CD14-positive monocyte (primary cell): ENCODE data around the gene NUDCD3. TPM values are rescaled to one million over a fixed set of nuclear protein-coding genes. Genes with fewer than 3 reads are reported as not detected.

Experiments used
- DNase-seq, 3 donors: peaks; one replicate each; pipeline ENCODE4 v3.0.0-alpha.2; 2011 to 2022
- H2AFZ ChIP-seq: 2 replicates; pipeline ENCODE4 v1.6.0; 2012; ENCODE audit warnings: mild to moderate bottlenecking, low read depth, low read length, inconsistent platforms; ENCODE audit not compliant: insufficient read depth, poor library complexity, severe bottlenecking
- H3K27ac ChIP-seq, 2 donors: 1 replicate in 1 of 2; 2 replicates in 1 of 2; pipeline ENCODE4 v1.5.1; 2012 to 2013; ENCODE audit warnings: low read length in 2 of 2, control low read depth in 1 of 2, inconsistent platforms in 1 of 2, low read depth in 1 of 2, mild to moderate bottlenecking in 1 of 2
- H3K27me3 ChIP-seq, 2 donors: one replicate each; pipeline versions ENCODE4 v1.6.0 to v1.6.1; 2011 to 2013; ENCODE audit warnings: low read length in 2 of 2; ENCODE audit not compliant: control insufficient read depth in 2 of 2, insufficient read depth in 2 of 2
- H3K36me3 ChIP-seq, 2 donors: replicated peaks in 1 of 2; 1 replicate in 1 of 2; 2 replicates in 1 of 2; pipeline versions ENCODE4 v1.5.1 to v1.6.1; 2012 to 2013; ENCODE audit warnings: low read length in 2 of 2, control low read depth in 1 of 2, inconsistent platforms in 1 of 2, mild to moderate bottlenecking in 1 of 2; ENCODE audit not compliant: insufficient read depth in 2 of 2, control insufficient read depth in 1 of 2
- H3K4me1 ChIP-seq, 2 donors: 1 replicate in 1 of 2; 2 replicates in 1 of 2; pipeline versions ENCODE4 v1.5.1 to v1.6.1; 2012 to 2013; ENCODE audit warnings: low read length in 2 of 2, control low read depth in 1 of 2, inconsistent platforms in 1 of 2, mild to moderate bottlenecking in 1 of 2, moderate library complexity in 1 of 2; ENCODE audit not compliant: insufficient read depth in 2 of 2, control insufficient read depth in 1 of 2
- H3K4me2 ChIP-seq: replicated peaks from 2 replicates; pipeline ENCODE3; 2012; ENCODE audit warnings: low read length, moderate library complexity, mild to moderate bottlenecking; ENCODE audit not compliant: poor library complexity, severe bottlenecking; ENCODE audit errors: extremely low read depth
- H3K4me3 ChIP-seq, 3 experiments: fragments of 200-600 bp in 1 of 3; sonication (generic) in 1 of 3; replicated peaks in 1 of 3; 1 replicate in 2 of 3; 2 replicates in 1 of 3; pipeline ENCODE4 v1.5.1; 2011 to 2013; ENCODE audit warnings: low read length in 3 of 3, mild to moderate bottlenecking in 3 of 3, control low read depth in 2 of 3, low read depth in 2 of 3, inconsistent platforms in 1 of 3, moderate library complexity in 1 of 3
- H3K79me2 ChIP-seq: 2 replicates; pipeline ENCODE4 v1.6.0; 2012; ENCODE audit warnings: mild to moderate bottlenecking, control low read depth, inconsistent platforms, low read length, moderate library complexity; ENCODE audit not compliant: insufficient read depth
- H3K9ac ChIP-seq: 2 replicates; pipeline ENCODE4 v1.6.0; 2017; ENCODE audit warnings: low read length, mild to moderate bottlenecking; ENCODE audit not compliant: insufficient read depth, poor library complexity, severe bottlenecking
- H3K9me3 ChIP-seq, 2 donors: replicated peaks in 1 of 2; 1 replicate in 1 of 2; 2 replicates in 1 of 2; pipeline versions ENCODE4 v1.5.1 to v1.6.1; 2012 to 2013; ENCODE audit warnings: low read length in 2 of 2, control low read depth in 1 of 2; ENCODE audit not compliant: control insufficient read depth in 1 of 2, insufficient read depth in 1 of 2
- H4K20me1 ChIP-seq: 2 replicates; pipeline ENCODE4 v1.6.0; 2012; ENCODE audit warnings: mild to moderate bottlenecking, low read length, control low read depth, moderate library complexity; ENCODE audit not compliant: insufficient read depth
- H3K27ac Mint-ChIP-seq, 7 donors: one replicate each; pipeline ENCODE4 v1.8.0; 2020; ENCODE audit warnings: mild to moderate bottlenecking in 7 of 7, mixed read lengths in 7 of 7, moderate library complexity in 6 of 7, inconsistent platforms in 2 of 7
- H3K27me3 Mint-ChIP-seq, 3 donors: one replicate each; pipeline ENCODE4 v1.8.0; 2021 to 2022; ENCODE audit warnings: low read depth in 3 of 3, mild to moderate bottlenecking in 3 of 3, mixed read lengths in 3 of 3, moderate library complexity in 3 of 3, inconsistent platforms in 1 of 3
- H3K36me3 Mint-ChIP-seq, 2 donors: one replicate each; pipeline ENCODE4 v1.8.0; 2020; ENCODE audit warnings: mixed read lengths in 2 of 2, inconsistent platforms in 1 of 2, mild to moderate bottlenecking in 1 of 2
- H3K4me1 Mint-ChIP-seq: one replicate; pipeline ENCODE4 v1.8.0; 2020; ENCODE audit warnings: mild to moderate bottlenecking, mixed read lengths
- H3K4me3 Mint-ChIP-seq, 2 donors: one replicate each; pipeline ENCODE4 v1.8.0; 2020; ENCODE audit warnings: mild to moderate bottlenecking in 2 of 2, mixed read lengths in 2 of 2, moderate library complexity in 1 of 2
- H3K9me3 Mint-ChIP-seq, 7 donors: one replicate each; pipeline ENCODE4 v1.8.0; 2020 to 2022; ENCODE audit warnings: mixed read lengths in 7 of 7, mild to moderate bottlenecking in 6 of 7, moderate library complexity in 6 of 7, inconsistent platforms in 2 of 7
- CTCF ChIP-seq: fragments of 200-600 bp; IDR thresholded peaks from one replicate; pipeline ENCODE4 v1.8.0; 2022; ENCODE audit warnings: antibody characterized with exemption, mild to moderate bottlenecking
- WGBS: methylation state at CpG from one replicate; pipeline ENCODE4 v1.1.5; 2013; ENCODE audit warnings: missing lambda C conversion rate; ENCODE audit not compliant: insufficient coverage; 5-methylcytosine and 5-hydroxymethylcytosine counted together
- intact Hi-C, 2 donors: fragments of 100-400 bp; cut with micrococcal nuclease; formaldehyde crosslinking; loops; one replicate each; pipeline versions ENCODE4 v1.15.0 to v1.15.1; 2023
- polyA plus RNA-seq, 3 donors: library from polyadenylated mRNA; depleted of rRNA in 1 of 3; unstranded in 2 of 3; stranded (reverse) in 1 of 3; fragments of 300-500 nt in 2 of 3; fragments of >200 nt in 1 of 3; fragmentation: Illumina TruSeq in 2 of 3; gene quantifications; 1 replicate in 2 of 3; 2 replicates in 1 of 3; pipeline ENCODE4 v1.2.3, GENCODE V29; 2012 to 2021

NUDCD3 gene
- polyA plus RNA-seq, 3 donors, result 13.6 to 26.5 (median 21.6) TPM

GRCh38 chr7:44401692-44402091, 88.8 kb downstream of the NUDCD3 start:
- no peak overlapping the region for H3K9ac ChIP-seq
- Mint-ChIP-seq H3K36me3 (peaks cover 71 to 77% of the 10 kb centered on the region in 2 donors), H3K9me3 (peaks cover 0 to 1% (median 0%) of the 10 kb centered on the region in 7 donors), H3K27ac (peak overlapping the region in 1 of 7 donors; percentile 42), H3K4me3 (no peak overlapping the region), H3K4me1 (peaks cover 5% of the 10 kb centered on the region), H3K27me3 (peaks cover 0 to 2% (median 0%) of the 10 kb centered on the region in 3 donors)
- no peak overlapping the region for H3K27ac ChIP-seq
- peaks cover 46 to 88% of the 10 kb centered on the region in 2 donors for H3K36me3 ChIP-seq
- no peak for DNase-seq
- no peak overlapping the region for H2AFZ ChIP-seq
- no peak for TF ChIP-seq CTCF
- H4K20me1 ChIP-seq, result peaks cover under 1% of the 10 kb centered on the region
- H3K4me3 ChIP-seq, result no peak overlapping the region
- no peaks in the 10 kb centered on the region for H3K27me3 ChIP-seq
- no peak overlapping the region for H3K4me2 ChIP-seq
- intact Hi-C loops, result no loop called here
- no peaks in the 10 kb centered on the region for H3K4me1 ChIP-seq
- no peaks in the 10 kb centered on the region for H3K9me3 ChIP-seq
- 100% methylated on average over 4 of the region's 4 CpGs for WGBS
- H3K79me2 ChIP-seq, result peaks cover under 1% of the 10 kb centered on the region

- no peak for TF ChIP-seq CTCF
- no peak for DNase-seq
- Histone ChIP-seq H2AFZ (no peak overlapping the region), H3K4me1 (no peaks in the 10 kb centered on the region), H3K4me3 (no peak overlapping the region), H4K20me1 (peaks cover 4% of the 10 kb centered on the region), H3K36me3 (peaks cover 40 to 72% of the 10 kb centered on the region in 2 donors), H3K9ac (no peak overlapping the region), H3K27ac (no peak overlapping the region), H3K4me2 (no peak overlapping the region), H3K27me3 (no peaks in the 10 kb centered on the region), H3K9me3 (no peaks in the 10 kb centered on the region), H3K79me2 (no peaks in the 10 kb centered on the region)
- peaks cover 0 to 1% (median 0%) of the 10 kb centered on the region in 7 donors for H3K9me3 Mint-ChIP-seq
- peaks cover 12% of the 10 kb centered on the region for H3K4me1 Mint-ChIP-seq
- H3K36me3 Mint-ChIP-seq, result peaks cover 65 to 74% of the 10 kb centered on the region in 2 donors
- peak overlapping the region in 2 of 7 donors; percentile 13 to 64 for H3K27ac Mint-ChIP-seq
- intact Hi-C loops, result no loop called here
- 98% methylated on average over 13 of the region's 14 CpGs for WGBS
- H3K4me3 Mint-ChIP-seq, result no peak overlapping the region
- peaks cover 0 to 2% (median 0%) of the 10 kb centered on the region in 3 donors for H3K27me3 Mint-ChIP-seq
Observed at GRCh38 chr7:44400033-44400511, 90.4 kb downstream of the NUDCD3 start.
